A673 (cell line): ENCODE results near the gene DOCK4. TPM values are rescaled to one million over a fixed set of nuclear protein-coding genes. Genes with fewer than 3 reads are reported as not detected.

ENCODE experiments used
- BruUV-seq: library from RNA; stranded (reverse); fragments of 400-500 nt; replicated peaks from 2 replicates; lab custom pipeline; 2021; lab: Mats Ljungman, UMichigan
- CTCF ChIA-PET: fragments of 300-600 bp; sonication (Branson Sonifier 250); formaldehyde crosslinking; loops from one replicate; lab custom pipeline; 2022; ENCODE audit warnings: antibody characterized with exemption; lab: Charles Lee
- POLR2A ChIA-PET: fragments of 300-600 bp; sonication (Branson Sonifier 250); formaldehyde crosslinking; loops from one replicate; lab custom pipeline; 2022; ENCODE audit warnings: antibody characterized with exemption; ENCODE audit not compliant: low non-redundant PET; lab: Charles Lee
- DNase-seq: peaks from one replicate; pipeline ENCODE4 v3.0.0-alpha.2; 2015; ENCODE audit warnings: low spot score
- H3K27ac ChIP-seq: fragments of 200-600 bp; sonication (generic); 2 replicates; pipeline ENCODE4 v1.5.1; 2016; ENCODE audit warnings: mixed run types, low read depth, mild to moderate bottlenecking, mixed read lengths, antibody characterized with exemption, low read length; ENCODE audit not compliant: poor library complexity, severe bottlenecking
- H3K27me3 ChIP-seq: fragments of 200-600 bp; sonication (generic); replicated peaks from 2 replicates; pipeline ENCODE4 v1.6.1; 2017; ENCODE audit warnings: mixed run types, low read depth, mild to moderate bottlenecking, mixed read lengths, antibody characterized with exemption, low read length; ENCODE audit not compliant: insufficient read depth, poor library complexity
- H3K36me3 ChIP-seq: fragments of 200-600 bp; sonication (generic); 2 replicates; pipeline ENCODE4 v1.6.1; 2016; ENCODE audit warnings: mixed run types, mild to moderate bottlenecking, mixed read lengths, antibody characterized with exemption, low read length; ENCODE audit not compliant: insufficient read depth, poor library complexity, severe bottlenecking
- H3K4me1 ChIP-seq: fragments of 200-600 bp; sonication (generic); 2 replicates; pipeline ENCODE4 v1.6.1; 2017; ENCODE audit warnings: mixed run types, mild to moderate bottlenecking, mixed read lengths, antibody characterized with exemption, low read length; ENCODE audit not compliant: insufficient read depth, poor library complexity, severe bottlenecking
- H3K4me3 ChIP-seq: fragments of 200-600 bp; sonication (generic); 2 replicates; pipeline ENCODE4 v1.5.1; 2016; ENCODE audit warnings: low read depth, mixed run types, mild to moderate bottlenecking, mixed read lengths, low read length; ENCODE audit not compliant: poor library complexity, severe bottlenecking
- H3K9me3 ChIP-seq: fragments of 200-600 bp; sonication (generic); 2 replicates; pipeline ENCODE4 v1.6.1; 2016; ENCODE audit warnings: mixed run types, low read depth, mild to moderate bottlenecking, mixed read lengths, antibody characterized with exemption, low read length; ENCODE audit not compliant: poor library complexity, severe bottlenecking
- CTCF ChIP-seq: fragments of 300-800, 200-600 bp; sonication (generic); conservative IDR thresholded peaks from 2 replicates; pipeline ENCODE4 v1.5.1; 2017; ENCODE audit warnings: low read depth, mild to moderate bottlenecking, antibody characterized with exemption, low read length, moderate library complexity, mixed read lengths
- EZH2 ChIP-seq: fragments of 200-600 bp; sonication (generic); IDR thresholded peaks from 2 replicates; pipeline ENCODE4 v1.6.1; 2017; ENCODE audit warnings: borderline replicate concordance, low read depth, mild to moderate bottlenecking, mixed read lengths, antibody characterized with exemption, low read length; ENCODE audit not compliant: poor library complexity, severe bottlenecking
- intact Hi-C: fragments of 100-400 bp; cut with micrococcal nuclease; formaldehyde crosslinking; loops from one replicate; pipeline ENCODE4 v1.10.0; 2022; ENCODE audit not compliant: unreplicated experiment
- total RNA-seq: library from RNA; stranded (reverse); gene quantifications from 2 replicates; pipeline ENCODE4 v1.2.3, GENCODE V29; 2021

DOCK4 gene
- total RNA-seq, 1 experiment from 2014 or later: 28.5 TPM

DNA sequence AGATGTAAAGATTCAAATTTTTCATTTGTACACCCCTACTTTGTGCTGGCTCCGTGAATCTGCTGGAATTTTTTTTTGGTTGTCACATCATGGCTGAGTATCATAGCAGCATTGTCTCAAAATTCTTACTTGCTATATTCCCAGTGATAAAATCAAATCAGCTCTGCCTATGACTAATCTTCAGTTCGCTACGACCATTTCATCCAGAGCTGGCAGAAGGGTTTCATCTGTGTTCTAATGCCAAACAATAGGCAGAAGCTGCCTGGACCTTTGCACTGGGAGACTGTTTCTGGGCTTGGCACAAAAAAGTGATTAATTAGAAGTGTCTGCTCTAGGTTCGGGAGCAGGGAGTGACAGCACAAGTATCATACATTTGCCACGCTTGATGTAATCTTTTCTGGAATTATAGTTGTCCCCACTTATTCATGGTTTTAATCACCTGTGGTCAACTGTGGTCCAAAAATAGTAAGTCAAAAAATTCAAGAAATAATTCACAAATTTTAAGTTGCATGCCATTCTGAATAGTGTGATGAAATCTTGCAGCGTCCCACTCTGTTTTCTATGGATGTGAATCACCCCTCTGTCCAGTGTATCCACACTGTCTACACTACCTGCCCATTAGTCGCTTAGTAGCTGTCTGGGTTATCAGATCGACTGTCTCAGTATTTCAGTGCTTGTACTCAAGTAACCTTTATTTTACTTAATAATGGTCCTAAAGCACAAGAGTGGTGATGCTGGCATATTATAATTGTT, 523.4 kb downstream of the DOCK4 start:
- H3K27me3 ChIP-seq: no peaks in the 10 kb centered on the region
- DNase-seq: no peak
- CTCF ChIA-PET: no interaction called here
- BruUV-seq: no TSS peak
- POLR2A ChIA-PET: no interaction called here
- H3K4me3 ChIP-seq: no peak overlapping the region
- no peaks in the 10 kb centered on the region for H3K9me3 ChIP-seq
- no peaks in the 10 kb centered on the region for H3K4me1 ChIP-seq
- intact Hi-C loops: no loop called here
- no peak overlapping the region for H3K27ac ChIP-seq
- TF ChIP-seq EZH2: no peak
- TF ChIP-seq CTCF: no peak
- no peaks in the 10 kb centered on the region for H3K36me3 ChIP-seq

DNA sequence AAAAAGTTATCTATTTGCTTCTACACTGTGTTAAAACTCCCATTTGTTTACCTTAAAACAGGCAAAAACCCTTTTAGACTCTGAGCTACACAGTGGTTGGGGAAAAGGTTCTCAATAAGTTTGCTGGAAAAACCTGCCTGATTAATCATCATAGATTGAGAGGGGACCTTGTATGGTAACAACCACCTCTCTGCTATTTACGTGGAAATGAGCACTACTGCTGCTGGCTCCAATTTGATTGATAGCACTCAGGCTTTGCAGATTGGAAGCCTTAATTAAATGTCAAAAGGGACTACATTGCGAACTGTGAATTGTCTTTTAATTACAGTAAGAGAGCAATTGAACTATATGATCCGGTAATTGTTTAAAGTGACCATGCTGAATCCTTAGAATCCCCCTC, 525.0 kb downstream of the DOCK4 start:
- Histone ChIP-seq H3K9me3 (no peaks in the 10 kb centered on the region), H3K4me1 (no peaks in the 10 kb centered on the region), H3K4me3 (no peak overlapping the region), H3K27me3 (no peaks in the 10 kb centered on the region), H3K36me3 (no peaks in the 10 kb centered on the region), H3K27ac (no peak overlapping the region)
- ChIA-PET POLR2A (no interaction called here), CTCF (no interaction called here)
- no peak for DNase-seq
- TF ChIP-seq EZH2: no peak
- no peak for TF ChIP-seq CTCF
- intact Hi-C loops: no loop called here
- BruUV-seq: no TSS peak

- Histone ChIP-seq H3K4me1 (no peaks in the 10 kb centered on the region), H3K9me3 (no peaks in the 10 kb centered on the region), H3K27ac (no peak overlapping the region), H3K36me3 (no peaks in the 10 kb centered on the region), H3K4me3 (no peak overlapping the region), H3K27me3 (peaks cover 5% of the 10 kb centered on the region)
- TF ChIP-seq EZH2 (no peak), CTCF (no peak)
- ChIA-PET POLR2A (no interaction called here), CTCF (no interaction called here)
- no peak for DNase-seq
- no TSS peak for BruUV-seq
- intact Hi-C loops: no loop called here
Measured at GRCh38 chr7:111678986-111679385, 527.2 kb downstream of the DOCK4 start.
